Duodenal mucosa (tissue), 2 donors: ENCODE data around the gene ZCCHC24.

Experiments
- H3K27ac ChIP-seq: one replicate; pipeline ENCODE4 v1.7.0; 2013; ENCODE audit warnings: low read depth, low read length
- H3K27me3 ChIP-seq, 2 donors: one replicate each; pipeline ENCODE4 v1.7.0; 2013; ENCODE audit warnings: low read length in 2 of 2, control low read depth in 1 of 2; ENCODE audit not compliant: insufficient read depth in 2 of 2, control insufficient read depth in 1 of 2
- H3K36me3 ChIP-seq, 2 donors: one replicate each; pipeline ENCODE4 v1.7.0; 2013; ENCODE audit warnings: low read length in 2 of 2, control low read depth in 1 of 2; ENCODE audit not compliant: insufficient read depth in 2 of 2, control insufficient read depth in 1 of 2
- H3K4me1 ChIP-seq, 2 donors: one replicate each; pipeline ENCODE4 v1.7.0; 2013; ENCODE audit warnings: low read length in 2 of 2, control low read depth in 1 of 2; ENCODE audit not compliant: insufficient read depth in 2 of 2, control insufficient read depth in 1 of 2
- H3K4me3 ChIP-seq, 2 donors: one replicate each; pipeline ENCODE4 v1.7.0; 2013; ENCODE audit warnings: low read length in 2 of 2, low read depth in 1 of 2
- H3K9ac ChIP-seq, 2 donors: one replicate each; pipeline ENCODE4 v1.7.0; 2013; ENCODE audit warnings: low read length in 2 of 2, low read depth in 1 of 2
- H3K9me3 ChIP-seq, 2 donors: one replicate each; pipeline ENCODE4 v1.7.0; 2013; ENCODE audit warnings: low read length in 2 of 2, control low read depth in 1 of 2; ENCODE audit not compliant: control insufficient read depth in 1 of 2

The ZCCHC24 gene

DNA sequence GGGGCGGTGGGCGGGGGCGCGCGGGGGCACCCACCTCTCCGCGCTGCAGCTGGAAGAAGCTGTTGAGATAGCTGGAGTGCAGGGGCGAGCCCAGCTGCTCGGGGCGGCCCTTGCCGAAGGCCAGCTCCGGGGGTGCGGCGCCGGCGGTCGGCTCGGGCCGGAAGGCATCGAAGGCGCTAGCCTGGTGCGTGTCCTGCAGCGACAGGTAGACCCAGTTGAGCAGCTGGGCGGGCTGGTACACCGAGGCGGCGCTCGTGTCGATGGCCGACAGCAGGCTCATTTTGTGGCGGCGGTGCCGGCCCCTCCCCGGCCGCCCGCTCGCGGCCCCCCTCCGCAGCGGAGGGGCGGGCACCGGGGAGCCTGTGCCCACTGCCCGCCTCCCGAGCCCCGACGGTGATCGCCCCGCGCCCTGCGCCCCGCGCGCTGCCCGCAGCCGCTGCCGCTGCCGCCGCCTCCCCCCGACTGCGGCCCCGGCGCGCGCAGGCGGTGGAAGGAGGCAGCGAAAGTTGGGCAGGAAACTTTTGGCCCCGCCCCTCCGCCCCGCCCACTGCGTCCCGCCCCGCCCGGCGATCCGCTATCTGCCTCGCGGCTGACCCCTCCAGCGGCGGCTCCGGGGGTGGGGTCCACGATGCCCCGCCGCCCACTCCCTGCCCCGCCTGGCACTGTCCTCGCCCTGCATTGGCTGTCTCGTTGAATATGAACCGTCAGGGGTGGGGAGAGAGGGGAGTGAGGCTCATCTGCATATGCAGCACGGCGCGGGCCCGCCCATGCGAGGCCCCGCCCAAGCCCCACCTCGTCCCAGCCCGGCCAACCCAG lies at the start of gene ZCCHC24:
Gene ZCCHC24, minus strand, starts transcription at position 464 of the 816 bp plus-strand sequence. Its CDS starts 184 bp downstream, at position 280.
- Histone ChIP-seq H3K9me3 (no peaks in the 10 kb centered on the region), H3K27ac (peak within 1 kb of the TSS; percentile 55), H3K4me1 (peaks cover 18 to 24% of the 10 kb centered on the region in 2 donors), H3K4me3 (peak within 1 kb of the TSS; percentile 74 to 79), H3K27me3 (peaks cover 0 to 4% of the 10 kb centered on the region in 2 donors), H3K36me3 (no peaks in the 10 kb centered on the region), H3K9ac (peak within 1 kb of the TSS; percentile 39 to 74)

DNA sequence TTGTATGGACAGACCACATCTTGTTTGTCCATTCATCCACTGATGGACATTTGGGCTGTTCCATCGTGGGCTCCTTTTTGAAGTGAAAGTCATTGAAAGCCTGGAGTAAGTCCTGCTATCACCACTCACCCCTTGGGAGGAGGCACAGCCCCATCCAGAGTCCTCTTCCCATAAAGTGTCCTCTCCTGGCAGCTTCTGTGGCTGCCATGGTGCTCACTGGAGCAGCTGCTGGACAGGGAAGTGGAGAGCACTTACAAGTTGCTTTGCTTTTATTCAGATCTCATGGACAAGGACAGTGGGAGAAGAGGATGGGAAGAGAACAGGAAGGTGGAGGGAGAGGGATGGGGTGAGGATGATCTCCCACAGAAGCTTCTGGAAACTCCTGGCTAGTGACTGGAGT lies 48.4 kb upstream of the ZCCHC24 start:
- H3K36me3 ChIP-seq: no peaks in the 10 kb centered on the region
- H3K9me3 ChIP-seq: no peaks in the 10 kb centered on the region
- peaks cover 3 to 4% of the 10 kb centered on the region in 2 donors for H3K27me3 ChIP-seq
- H3K27ac ChIP-seq: no peak overlapping the region
- no peak overlapping the region for H3K4me3 ChIP-seq
- no peak overlapping the region for H3K9ac ChIP-seq
- peaks cover 0 to 2% of the 10 kb centered on the region in 2 donors for H3K4me1 ChIP-seq

DNA sequence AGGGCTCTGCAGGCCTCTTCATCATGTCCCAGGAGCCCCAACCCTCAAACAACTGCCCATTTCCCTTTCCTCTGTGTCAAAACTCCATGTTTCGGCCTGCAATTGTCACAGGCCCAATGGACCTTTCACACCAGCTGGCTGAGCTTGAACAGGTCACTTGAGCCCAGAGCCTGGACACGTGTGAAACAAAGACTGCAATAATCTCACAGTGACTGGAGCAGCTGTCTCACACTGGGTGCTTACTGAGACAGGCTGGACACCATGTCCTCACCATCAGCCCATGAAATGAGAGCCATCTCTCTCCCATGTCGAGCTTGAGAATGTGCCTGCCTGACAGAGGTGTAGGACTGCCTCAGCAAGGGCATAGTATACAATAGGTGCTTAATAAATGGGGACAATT lies 47.4 kb upstream of the ZCCHC24 start:
- Histone ChIP-seq H3K4me3 (no peak overlapping the region), H3K36me3 (no peaks in the 10 kb centered on the region), H3K27ac (no peak overlapping the region), H3K9me3 (no peaks in the 10 kb centered on the region), H3K4me1 (peaks cover 0 to 5% of the 10 kb centered on the region in 2 donors), H3K9ac (no peak overlapping the region), H3K27me3 (peaks cover 0 to 4% of the 10 kb centered on the region in 2 donors)

DNA sequence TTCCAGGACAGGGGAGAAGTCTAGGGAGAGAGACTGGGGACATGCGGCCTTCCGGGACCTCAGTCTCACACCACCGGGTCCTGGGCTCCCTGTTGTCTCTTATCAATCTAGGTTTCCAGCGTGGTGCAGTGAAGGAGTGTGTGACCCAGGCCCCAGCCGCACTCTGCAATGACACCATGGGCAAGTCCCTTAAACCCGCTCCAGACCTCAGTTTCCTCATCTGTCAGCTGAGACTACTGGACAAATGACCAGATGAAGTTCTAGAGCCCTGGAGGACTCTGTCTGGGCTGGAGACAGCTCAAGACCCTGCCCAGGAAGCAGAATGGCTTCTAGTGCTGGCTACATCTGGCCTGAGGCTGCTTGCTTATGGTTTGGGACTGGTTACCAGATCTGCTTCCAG lies 46.8 kb upstream of the ZCCHC24 start:
- no peak overlapping the region for H3K4me3 ChIP-seq
- H3K27me3 ChIP-seq: peaks cover 0 to 4% of the 10 kb centered on the region in 2 donors
- no peaks in the 10 kb centered on the region for H3K36me3 ChIP-seq
- no peak overlapping the region for H3K9ac ChIP-seq
- no peak overlapping the region for H3K27ac ChIP-seq
- no peaks in the 10 kb centered on the region for H3K9me3 ChIP-seq
- peaks cover 0 to 5% of the 10 kb centered on the region in 2 donors for H3K4me1 ChIP-seq

DNA sequence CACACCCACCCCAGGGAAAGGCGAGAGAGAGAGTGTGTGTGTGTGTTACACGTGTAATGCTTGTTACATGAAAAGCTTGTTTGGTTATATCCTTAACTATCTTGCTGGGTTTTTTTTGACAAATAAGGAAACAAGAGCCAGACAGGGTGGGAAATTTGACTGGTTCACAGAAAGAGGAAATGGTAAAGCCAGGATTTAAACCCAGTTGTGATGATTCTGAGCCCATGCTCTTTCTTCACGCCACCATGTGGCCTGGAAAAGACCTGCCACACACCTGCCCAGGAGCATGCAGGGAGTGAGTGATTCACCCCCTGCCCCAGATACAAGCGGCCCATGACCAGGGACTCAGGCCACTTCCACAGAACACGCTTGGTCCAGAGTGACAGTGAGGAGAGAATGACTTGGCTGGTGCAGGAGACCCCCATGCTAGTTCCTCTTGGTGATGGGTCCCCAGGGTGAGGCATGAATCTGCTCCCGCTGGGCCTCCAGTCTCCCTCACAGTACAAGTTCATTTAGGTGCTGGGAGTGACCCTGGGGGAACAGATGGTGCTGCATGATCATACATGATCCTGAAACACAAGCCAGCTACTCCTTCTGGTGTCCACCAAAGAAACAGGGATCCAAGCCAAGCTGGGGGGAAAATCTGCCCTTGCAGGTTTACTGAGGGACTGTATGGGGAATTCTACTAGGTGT lies 45.9 kb upstream of the ZCCHC24 start:
- peaks cover 0 to 5% of the 10 kb centered on the region in 2 donors for H3K4me1 ChIP-seq
- H3K9ac ChIP-seq: no peak overlapping the region
- H3K9me3 ChIP-seq: no peaks in the 10 kb centered on the region
- no peaks in the 10 kb centered on the region for H3K27me3 ChIP-seq
- no peaks in the 10 kb centered on the region for H3K36me3 ChIP-seq
- no peak overlapping the region for H3K4me3 ChIP-seq
- H3K27ac ChIP-seq: no peak overlapping the region

DNA sequence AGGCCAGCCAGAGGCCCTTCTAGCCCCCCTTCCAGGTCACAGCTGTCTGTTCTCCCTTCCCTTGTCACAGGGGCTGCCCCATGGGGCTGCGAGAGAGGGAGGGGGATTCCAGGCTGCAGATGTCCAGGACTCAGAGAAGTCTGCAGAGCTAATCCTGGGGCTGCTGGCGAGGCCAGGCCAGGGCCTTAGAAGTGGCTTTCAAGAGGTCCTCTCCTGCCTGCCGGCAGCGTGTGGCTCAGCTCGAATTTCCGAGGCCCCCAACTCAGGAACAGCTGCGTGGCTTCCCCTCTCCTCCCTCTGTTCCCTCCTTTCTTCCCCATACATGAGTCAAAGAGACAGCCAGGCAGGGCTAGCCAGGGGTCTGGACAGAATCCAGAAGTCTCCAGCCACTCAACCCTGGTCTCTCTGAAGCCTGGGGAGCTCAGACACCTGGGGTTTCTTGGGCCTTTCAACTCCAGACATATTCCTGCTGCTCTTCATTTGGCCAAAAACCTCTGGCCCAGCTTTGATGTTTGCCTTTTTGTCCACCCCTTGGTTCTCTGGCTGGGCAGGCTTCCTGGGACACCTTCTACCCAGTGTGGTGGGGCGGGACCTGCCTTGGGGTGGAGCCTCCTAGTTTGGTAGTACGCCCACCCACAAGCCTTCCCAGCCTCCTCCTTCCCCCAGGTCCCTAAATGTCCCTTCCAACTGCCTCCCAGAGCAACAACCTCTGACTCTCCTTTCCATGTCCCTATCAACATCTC lies 45.1 kb upstream of the ZCCHC24 start:
- Histone ChIP-seq H3K9me3 (no peaks in the 10 kb centered on the region), H3K9ac (no peak overlapping the region), H3K4me3 (no peak overlapping the region), H3K27ac (no peak overlapping the region), H3K4me1 (peaks cover 0 to 5% of the 10 kb centered on the region in 2 donors), H3K27me3 (no peaks in the 10 kb centered on the region), H3K36me3 (no peaks in the 10 kb centered on the region)

DNA sequence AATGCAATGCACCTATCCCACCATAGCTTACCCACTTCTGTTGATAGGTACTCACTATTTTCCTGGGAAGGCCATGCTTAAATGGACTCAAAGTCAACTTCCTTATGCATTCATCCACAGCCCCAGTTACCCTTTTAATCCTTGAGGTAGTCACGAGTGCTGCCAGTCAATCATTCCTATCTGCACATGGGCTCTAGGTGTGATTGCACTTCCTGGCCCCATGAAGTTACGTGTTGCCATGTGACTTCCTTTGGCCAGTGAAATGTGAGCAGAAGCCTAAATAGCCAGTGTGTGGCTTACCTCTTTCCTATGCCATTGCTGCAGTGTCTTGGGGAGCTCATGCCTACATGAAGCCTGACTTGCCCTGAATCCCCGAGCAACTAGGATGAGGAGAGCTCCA lies 43.4 kb upstream of the ZCCHC24 start:
- H3K36me3 ChIP-seq: no peaks in the 10 kb centered on the region
- H3K9me3 ChIP-seq: no peaks in the 10 kb centered on the region
- no peak overlapping the region for H3K4me3 ChIP-seq
- no peak overlapping the region for H3K27ac ChIP-seq
- H3K4me1 ChIP-seq: peaks cover 0 to 5% of the 10 kb centered on the region in 2 donors
- H3K27me3 ChIP-seq: no peaks in the 10 kb centered on the region
- no peak overlapping the region for H3K9ac ChIP-seq

DNA sequence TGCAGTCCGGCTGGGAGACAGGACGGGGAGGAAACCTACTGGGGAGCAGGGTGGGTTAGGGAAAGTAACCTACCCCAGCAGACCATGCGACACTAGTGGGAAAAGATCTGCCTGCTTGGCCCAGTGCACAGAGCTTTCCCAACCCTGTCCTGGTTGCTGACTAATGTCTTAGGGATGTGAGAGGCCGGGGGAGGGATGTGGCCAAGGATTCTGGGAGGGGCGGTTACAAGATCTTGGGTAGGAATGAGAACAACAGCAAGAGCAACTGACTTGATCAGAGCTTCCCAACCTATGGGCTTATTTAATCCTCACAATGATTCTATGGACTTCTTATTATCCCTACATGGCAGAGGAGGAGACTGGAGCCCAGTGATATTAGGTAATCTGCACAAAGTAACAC lies 42.9 kb upstream of the ZCCHC24 start:
- Histone ChIP-seq H3K27ac (no peak overlapping the region), H3K4me1 (peaks cover 0 to 5% of the 10 kb centered on the region in 2 donors), H3K9ac (no peak overlapping the region), H3K36me3 (no peaks in the 10 kb centered on the region), H3K9me3 (no peaks in the 10 kb centered on the region), H3K27me3 (no peaks in the 10 kb centered on the region), H3K4me3 (no peak overlapping the region)

DNA sequence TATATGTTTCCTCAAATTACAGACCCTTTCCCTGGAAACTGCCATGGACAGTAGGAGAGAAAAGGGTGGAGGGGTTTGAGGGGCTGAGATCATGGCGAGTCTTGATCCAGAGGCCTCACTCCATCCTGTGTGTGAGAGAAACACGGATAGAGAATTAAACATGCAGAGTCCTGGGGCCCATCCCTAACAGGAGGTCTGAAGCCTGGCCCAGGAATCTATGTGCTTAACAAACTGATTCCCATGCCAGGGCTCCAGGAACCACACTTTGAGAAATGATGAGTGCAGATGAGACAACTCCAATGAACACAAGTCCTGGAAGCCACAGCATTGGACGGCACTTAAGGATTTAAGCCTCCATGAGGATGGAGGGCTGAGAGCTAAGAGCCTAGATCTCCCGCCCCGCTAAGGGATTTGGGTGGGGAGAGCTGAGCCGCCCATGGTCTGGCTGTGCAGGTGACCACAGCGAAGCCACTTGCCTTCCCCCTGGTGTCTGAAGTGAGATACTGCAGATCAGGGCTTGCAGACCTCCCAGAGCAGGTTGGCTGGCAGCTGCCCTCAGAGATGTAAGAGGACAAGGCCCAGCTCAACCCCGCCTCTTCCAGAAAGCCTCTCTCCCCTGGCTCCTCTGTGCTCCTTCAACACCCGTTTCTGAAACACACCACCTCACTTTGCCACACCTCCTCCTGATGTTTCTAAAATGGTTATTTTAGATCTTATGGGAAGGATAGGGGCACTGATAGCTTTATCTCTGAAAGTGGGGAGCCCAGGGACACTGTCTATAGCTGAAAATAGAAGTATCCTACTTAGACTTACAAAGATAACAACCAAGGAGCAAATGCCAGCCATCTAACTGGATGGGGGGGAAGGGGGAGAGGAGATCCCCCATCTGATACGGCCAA lies 42.1 kb upstream of the ZCCHC24 start:
- Histone ChIP-seq H3K9ac (no peak overlapping the region), H3K9me3 (no peaks in the 10 kb centered on the region), H3K27ac (no peak overlapping the region), H3K4me3 (no peak overlapping the region), H3K4me1 (peaks cover 0 to 5% of the 10 kb centered on the region in 2 donors), H3K36me3 (no peaks in the 10 kb centered on the region), H3K27me3 (no peaks in the 10 kb centered on the region)
